B cell (primary cell): ENCODE results near the gene IDI2. TPM values are rescaled to one million over a fixed set of nuclear protein-coding genes. Genes with fewer than 3 reads are reported as not detected.

Source experiments
- ATAC-seq: fragments of 200-7000 bp; cut with Tn5 transposase; one replicate; pipeline ENCODE4 v1.10.0; 2021; ENCODE audit warnings: low read depth, mild to moderate bottlenecking, moderate number of reproducible peaks, moderate library complexity
- CTCF ChIA-PET: fragments of 350-600 bp; sonication (Branson Sonifier 250); formaldehyde crosslinking; loops from one replicate; lab custom pipeline; 2021; ENCODE audit warnings: antibody characterized with exemption, inconsistent platforms; lab: Charles Lee
- POLR2A ChIA-PET: fragments of 350-600 bp; sonication (Branson Sonifier 250); formaldehyde crosslinking; loops from one replicate; lab custom pipeline; 2021; ENCODE audit warnings: antibody characterized with exemption; lab: Charles Lee
- DNase-seq: peaks from one replicate; pipeline ENCODE4 v3.0.0; 2013
- H2AFZ ChIP-seq: 2 replicates; pipeline ENCODE4 v1.6.1; 2012; ENCODE audit warnings: mild to moderate bottlenecking, low read depth, low read length; ENCODE audit not compliant: insufficient read depth, poor library complexity, severe bottlenecking
- H3K27ac ChIP-seq, 2 donors: 1 replicate in 1 of 2; 2 replicates in 1 of 2; pipeline ENCODE4 v1.5.1; 2012 to 2013; ENCODE audit warnings: low read length in 2 of 2, mild to moderate bottlenecking in 2 of 2, moderate library complexity in 1 of 2
- H3K27me3 ChIP-seq, 4 experiments: fragments of 200-600 bp in 1 of 4; sonication (generic) in 1 of 4; replicated peaks in 1 of 4; 1 replicate in 2 of 4; 2 replicates in 2 of 4; pipeline versions ENCODE4 v1.6.1 to v1.7.0; 2013 to 2016; ENCODE audit warnings: low read length in 3 of 4, mild to moderate bottlenecking in 2 of 4, mixed read lengths in 1 of 4, moderate library complexity in 1 of 4; ENCODE audit not compliant: insufficient read depth in 4 of 4, control insufficient read depth in 3 of 4; ENCODE audit errors: control extremely low read depth in 1 of 4
- H3K36me3 ChIP-seq, 2 experiments: replicated peaks in 1 of 2; 1 replicate in 1 of 2; 2 replicates in 1 of 2; pipeline versions ENCODE4 v1.6.1 to v1.7.1; 2013; ENCODE audit warnings: low read length in 1 of 2; ENCODE audit not compliant: insufficient read depth in 2 of 2, control insufficient read depth in 1 of 2; ENCODE audit errors: control extremely low read depth in 1 of 2, extremely low read depth in 1 of 2
- H3K4me1 ChIP-seq, 2 donors: fragments of 200-600 bp in 1 of 2; sonication (generic) in 1 of 2; 1 replicate in 1 of 2; 2 replicates in 1 of 2; pipeline versions ENCODE4 v1.5.1 to v1.6.1; 2013 to 2017; ENCODE audit warnings: low read length in 2 of 2; ENCODE audit not compliant: control insufficient read depth in 2 of 2, insufficient read depth in 2 of 2
- H3K4me2 ChIP-seq: replicated peaks from 2 replicates; pipeline ENCODE3; 2012; ENCODE audit warnings: mild to moderate bottlenecking, low read depth, low read length; ENCODE audit not compliant: poor library complexity, severe bottlenecking
- H3K4me3 ChIP-seq, 5 experiments: fragments of 200-600 bp in 1 of 5; sonication (generic) in 1 of 5; 1 replicate in 3 of 5; 2 replicates in 2 of 5; pipeline versions ENCODE4 v1.5.1 to v1.7.0; 2011 to 2016; ENCODE audit warnings: low read length in 4 of 5, mild to moderate bottlenecking in 4 of 5, low read depth in 2 of 5, control low read depth in 1 of 5, moderate library complexity in 1 of 5; ENCODE audit not compliant: insufficient read depth in 1 of 5; ENCODE audit errors: control extremely low read depth in 1 of 5, extremely low read depth in 1 of 5
- H3K79me2 ChIP-seq: fragments of 200-600 bp; sonication (generic); one replicate; pipeline ENCODE4 v1.6.0; 2016; ENCODE audit warnings: low read length; ENCODE audit not compliant: control insufficient read depth, insufficient read depth
- H3K9ac ChIP-seq: fragments of 200-600 bp; sonication (generic); 2 replicates; pipeline ENCODE4 v1.6.1; 2017; ENCODE audit warnings: mild to moderate bottlenecking, low read length, moderate library complexity
- H3K9me3 ChIP-seq, 3 donors: one replicate each; pipeline versions ENCODE4 v1.6.1 to v1.7.1; 2013; ENCODE audit warnings: low read length in 2 of 3; ENCODE audit not compliant: control insufficient read depth in 2 of 3, insufficient read depth in 1 of 3; ENCODE audit errors: control extremely low read depth in 1 of 3
- H4K20me1 ChIP-seq: 2 replicates; pipeline ENCODE4 v1.6.0; 2012; ENCODE audit warnings: mild to moderate bottlenecking, low read length; ENCODE audit not compliant: insufficient read depth, control insufficient read depth, poor library complexity, severe bottlenecking
- H3K27ac Mint-ChIP-seq: one replicate; pipeline ENCODE4 v1.8.0; 2021; ENCODE audit warnings: mixed read lengths
- H3K27me3 Mint-ChIP-seq: one replicate; pipeline ENCODE4 v1.8.0; 2021; ENCODE audit warnings: mixed read lengths
- H3K4me1 Mint-ChIP-seq: one replicate; pipeline ENCODE4 v1.8.0; 2021; ENCODE audit warnings: mixed read lengths
- H3K4me3 Mint-ChIP-seq: one replicate; pipeline ENCODE4 v1.8.0; 2021; ENCODE audit warnings: mixed read lengths
- H3K9me3 Mint-ChIP-seq: one replicate; pipeline ENCODE4 v1.8.0; 2022; ENCODE audit warnings: mixed read lengths; ENCODE audit not compliant: insufficient read depth
- EZH2 ChIP-seq: IDR thresholded peaks from 2 replicates; pipeline ENCODE4 v1.6.1; 2012; ENCODE audit warnings: borderline replicate concordance, low read depth, mild to moderate bottlenecking, moderate library complexity, low read length; ENCODE audit not compliant: insufficient read depth, poor library complexity, severe bottlenecking
- WGBS: methylation state at CpG from one replicate; pipeline ENCODE4 v1.1.5; 2013; ENCODE audit warnings: missing lambda C conversion rate; ENCODE audit not compliant: insufficient coverage; 5-methylcytosine and 5-hydroxymethylcytosine counted together
- intact Hi-C: fragments of 100-400 bp; cut with micrococcal nuclease; formaldehyde crosslinking; loops from one replicate; pipeline ENCODE4 v1.10.0; 2022
- polyA plus RNA-seq: library from polyadenylated mRNA; depleted of rRNA; stranded (reverse); fragments of >200 nt; gene quantifications from 2 replicates; pipeline ENCODE4 v1.2.3, GENCODE V29; 2012
- total RNA-seq, 2 donors: library from RNA; stranded (reverse); fragments of 120-200 nt in 1 of 2; gene quantifications; 1 replicate in 1 of 2; 2 replicates in 1 of 2; pipeline versions ENCODE4 v1.2.3 to v1.2.4, GENCODE V29; 2013 to 2022
- TF ChIP-seq, protein P1 (sequence below): fragments of 200-600 bp; IDR thresholded peaks from one replicate; pipeline ENCODE4 v1.8.0; 2022; ENCODE audit warnings: antibody characterized with exemption, mild to moderate bottlenecking

Gene IDI2
- total and polyA plus RNA-seq, 2 donors (not counting 1 experiment from before 2014, with no cell fraction given): not detected

DNA sequence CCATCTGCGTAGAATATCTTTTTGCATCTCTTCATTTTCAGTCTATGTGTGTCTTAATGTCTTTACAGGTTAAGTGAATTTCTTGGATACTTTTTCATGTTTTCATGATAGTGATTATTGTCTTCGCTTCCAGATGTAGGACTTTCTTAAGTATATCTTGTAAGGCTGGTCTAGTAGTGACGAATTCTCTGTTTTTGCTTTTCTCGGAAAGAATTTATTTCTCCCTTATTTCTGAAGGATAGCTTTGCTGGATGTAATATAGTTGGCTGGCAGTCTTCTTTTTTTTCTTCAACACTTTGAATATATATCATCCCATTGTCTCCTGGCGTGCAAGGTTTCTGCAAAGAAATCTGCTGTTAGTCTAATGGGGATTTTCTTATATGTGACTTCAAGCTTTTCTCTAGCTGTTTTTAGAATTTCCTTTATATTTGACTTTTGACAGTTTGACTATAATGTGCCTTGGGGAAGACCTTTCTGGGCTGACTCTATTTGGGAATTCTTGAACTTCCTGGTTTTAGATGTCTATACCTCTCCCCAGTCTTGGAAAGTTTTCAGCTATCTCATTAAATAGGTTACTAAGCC is 23.1 kb downstream of the IDI2 start:
- no CpG with 5 or more reads among the region's 5 CpGs for WGBS
- Mint-ChIP-seq H3K4me1 (no peaks in the 10 kb centered on the region), H3K27me3 (no peaks in the 10 kb centered on the region)

DNA sequence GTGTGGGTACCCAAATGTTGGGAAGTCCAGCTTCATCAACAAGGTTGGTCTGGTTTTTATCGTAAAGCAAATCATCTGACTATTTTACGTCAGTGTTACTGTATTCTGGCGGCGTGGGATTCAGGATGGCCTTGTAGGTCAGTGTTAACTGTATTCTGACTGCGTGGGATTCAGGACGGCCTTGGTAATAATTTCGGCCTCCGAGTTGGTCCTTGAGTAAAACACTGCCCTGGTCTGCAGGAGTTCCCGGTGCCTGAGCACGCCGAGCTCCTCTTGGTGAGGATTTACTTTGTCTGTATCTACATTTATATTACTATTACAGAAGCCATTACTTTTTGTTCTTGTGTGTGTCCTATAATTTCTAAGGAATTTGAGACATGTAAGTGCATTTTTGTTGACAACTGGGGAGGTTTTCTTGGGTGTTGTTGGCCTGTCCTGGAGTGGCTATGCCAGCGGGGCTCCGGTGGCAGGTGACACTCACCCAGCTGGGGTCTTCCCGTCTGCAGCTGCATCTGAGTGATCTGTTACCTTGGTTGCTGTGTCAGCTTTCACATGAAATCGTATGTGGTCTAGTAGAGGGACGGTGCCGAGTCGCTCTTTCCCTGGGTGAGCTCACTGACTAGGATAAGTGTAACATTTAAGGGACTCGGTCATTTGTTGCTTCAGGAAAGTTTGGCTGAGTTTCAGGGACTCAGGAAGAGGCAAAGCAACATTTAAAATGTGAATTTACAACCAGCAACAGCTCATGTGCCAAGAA is 28.2 kb downstream of the IDI2 start:
- 90% methylated on average over 16 of the region's 19 CpGs for WGBS
- H2AFZ ChIP-seq: no peak overlapping the region

More for the DNA sequence above, 23.1 kb downstream of the IDI2 start:
- CTCF ChIA-PET: no interaction called here
- H3K36me3 ChIP-seq: peaks cover 11 to 82% of the 10 kb centered on the region in 2 experiments
- Mint-ChIP-seq H3K4me3 (no peak overlapping the region), H3K9me3 (no peaks in the 10 kb centered on the region), H3K27ac (no peak overlapping the region)
- no peak overlapping the region for H3K27ac ChIP-seq
- no peaks in the 10 kb centered on the region for H3K4me1 ChIP-seq
- H3K9ac ChIP-seq: no peak overlapping the region
- no peak overlapping the region for H3K4me3 ChIP-seq
- no peak overlapping the region for H3K4me2 ChIP-seq
- intact Hi-C loops: no loop called here
- H4K20me1 ChIP-seq: peaks cover 16% of the 10 kb centered on the region
- peaks cover 0 to 4% (median 3%) of the 10 kb centered on the region in 3 donors for H3K9me3 ChIP-seq
- no peaks in the 10 kb centered on the region for H3K27me3 ChIP-seq
- ATAC-seq (no peak), DNase-seq (no peak)
- H3K79me2 ChIP-seq: peaks cover 45% of the 10 kb centered on the region
- no peak overlapping the region for H2AFZ ChIP-seq
- POLR2A ChIA-PET: no interaction called here
- TF ChIP-seq EZH2: no peak
- TF ChIP-seq, protein P1, sequence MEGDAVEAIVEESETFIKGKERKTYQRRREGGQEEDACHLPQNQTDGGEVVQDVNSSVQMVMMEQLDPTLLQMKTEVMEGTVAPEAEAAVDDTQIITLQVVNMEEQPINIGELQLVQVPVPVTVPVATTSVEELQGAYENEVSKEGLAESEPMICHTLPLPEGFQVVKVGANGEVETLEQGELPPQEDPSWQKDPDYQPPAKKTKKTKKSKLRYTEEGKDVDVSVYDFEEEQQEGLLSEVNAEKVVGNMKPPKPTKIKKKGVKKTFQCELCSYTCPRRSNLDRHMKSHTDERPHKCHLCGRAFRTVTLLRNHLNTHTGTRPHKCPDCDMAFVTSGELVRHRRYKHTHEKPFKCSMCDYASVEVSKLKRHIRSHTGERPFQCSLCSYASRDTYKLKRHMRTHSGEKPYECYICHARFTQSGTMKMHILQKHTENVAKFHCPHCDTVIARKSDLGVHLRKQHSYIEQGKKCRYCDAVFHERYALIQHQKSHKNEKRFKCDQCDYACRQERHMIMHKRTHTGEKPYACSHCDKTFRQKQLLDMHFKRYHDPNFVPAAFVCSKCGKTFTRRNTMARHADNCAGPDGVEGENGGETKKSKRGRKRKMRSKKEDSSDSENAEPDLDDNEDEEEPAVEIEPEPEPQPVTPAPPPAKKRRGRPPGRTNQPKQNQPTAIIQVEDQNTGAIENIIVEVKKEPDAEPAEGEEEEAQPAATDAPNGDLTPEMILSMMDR: no peak

More for the DNA sequence above, 28.2 kb downstream of the IDI2 start:
- H3K4me3 ChIP-seq: no peak overlapping the region
- ATAC-seq (no peak), DNase-seq (no peak)
- no peaks in the 10 kb centered on the region for H3K9me3 Mint-ChIP-seq
- H4K20me1 ChIP-seq: peaks cover 27% of the 10 kb centered on the region
- intact Hi-C loops: no loop called here
- H3K27me3 Mint-ChIP-seq: no peaks in the 10 kb centered on the region
- H3K36me3 ChIP-seq: peaks cover 15 to 74% of the 10 kb centered on the region in 2 experiments
- H3K4me2 ChIP-seq: no peak overlapping the region
- H3K9me3 ChIP-seq: peaks cover 0 to 4% (median under 1%) of the 10 kb centered on the region in 3 donors
- H3K27ac Mint-ChIP-seq: no peak overlapping the region
- no peaks in the 10 kb centered on the region for H3K27me3 ChIP-seq
- peaks cover 48% of the 10 kb centered on the region for H3K79me2 ChIP-seq
- no peak overlapping the region for H3K4me3 Mint-ChIP-seq
- CTCF ChIA-PET: no interaction called here
- no peak overlapping the region for H3K27ac ChIP-seq
- TF ChIP-seq EZH2: no peak
- TF ChIP-seq, protein P1: no peak
- peaks cover 3% of the 10 kb centered on the region for H3K4me1 Mint-ChIP-seq
- POLR2A ChIA-PET: no interaction called here
- no peaks in the 10 kb centered on the region for H3K4me1 ChIP-seq
- H3K9ac ChIP-seq: no peak overlapping the region
